Measurements from ENCODE around the gene ITGB6. TPM values are rescaled to one million over a fixed set of nuclear protein-coding genes. Genes with fewer than 3 reads are reported as not detected.
A peak's percentile ranks its signal among the peaks of the same experiment; 100 is the strongest.

The ITGB6 gene
- total and polyA plus RNA-seq, 8 donors, result 2.3 to 49.6 (median 8.3) TPM

DNA sequence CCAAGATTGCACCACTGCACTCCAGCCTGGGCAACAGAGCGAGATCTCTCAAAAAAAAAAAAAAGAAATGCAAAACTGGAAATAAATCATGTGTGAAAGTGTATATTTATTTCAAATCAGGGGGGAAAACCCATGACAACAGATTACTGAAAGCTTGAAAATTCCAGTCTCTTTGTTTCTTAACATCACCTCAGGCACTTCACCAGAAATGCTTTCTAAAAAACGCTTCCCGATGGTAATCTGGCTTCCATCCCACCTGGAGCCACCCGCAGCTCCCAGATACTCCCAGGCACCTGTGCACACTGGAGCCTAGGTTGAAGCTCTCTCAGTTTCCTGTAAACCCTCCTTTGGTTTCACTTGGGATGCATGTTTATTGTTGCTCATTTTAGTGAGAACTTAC is 7.2 kb upstream of the ITGB6 start:
- Histone ChIP-seq H3K4me1 (peaks cover 15 to 47% (median 21%) of the 10 kb centered on the region in 4 donors), H3K4me3 (no peak overlapping the region), H3K36me3 (no peaks in the 10 kb centered on the region), H3K9me3 (no peaks in the 10 kb centered on the region), H3K27me3 (no peaks in the 10 kb centered on the region), H3K27ac (peak overlapping the region in 4 of 5 donors; percentile 63 to 84 (median 75))
- DNase-seq, result no peak
- TF ChIP-seq POLR2A (IDR thresholded peaks at IDR 0.05), result no peak
- TF ChIP-seq CTCF (IDR thresholded peaks at IDR 0.05), result no peak
- no peak for TF ChIP-seq EP300 (IDR thresholded peaks at IDR 0.05)
- TF ChIP-seq POLR2AphosphoS5 (IDR thresholded peaks at IDR 0.05), result no peak
- 66 to 90% (median 74%) methylated on average over 4 of the region's 4 CpGs for WGBS, 5 donors
- intact Hi-C loops (cut with DNase I; ENCODE audit: low total_unique reads), result no loop called here

- peaks cover 15 to 47% (median 21%) of the 10 kb centered on the region in 4 donors for H3K4me1 ChIP-seq
- H3K27ac ChIP-seq, result peak overlapping the region in 4 of 5 donors; percentile 17 to 84 (median 59)
- WGBS, 5 donors, result 90 to 99% (median 98%) methylated on average over 4 of the region's 4 CpGs
- H3K4me3 ChIP-seq, result no peak overlapping the region
- no peaks in the 10 kb centered on the region for H3K36me3 ChIP-seq
- H3K9me3 ChIP-seq, result no peaks in the 10 kb centered on the region
- intact Hi-C loops (cut with DNase I; ENCODE audit: low total_unique reads), result no loop called here
- TF ChIP-seq EP300 (IDR thresholded peaks at IDR 0.05) (no peak), POLR2A (IDR thresholded peaks at IDR 0.05) (no peak), POLR2AphosphoS5 (IDR thresholded peaks at IDR 0.05) (no peak), CTCF (IDR thresholded peaks at IDR 0.05) (no peak)
- DNase-seq, result no peak
- H3K27me3 ChIP-seq, result no peaks in the 10 kb centered on the region
Measured at GRCh38 chr2:160206436-160206835, 6.4 kb upstream of the ITGB6 start.

DNA sequence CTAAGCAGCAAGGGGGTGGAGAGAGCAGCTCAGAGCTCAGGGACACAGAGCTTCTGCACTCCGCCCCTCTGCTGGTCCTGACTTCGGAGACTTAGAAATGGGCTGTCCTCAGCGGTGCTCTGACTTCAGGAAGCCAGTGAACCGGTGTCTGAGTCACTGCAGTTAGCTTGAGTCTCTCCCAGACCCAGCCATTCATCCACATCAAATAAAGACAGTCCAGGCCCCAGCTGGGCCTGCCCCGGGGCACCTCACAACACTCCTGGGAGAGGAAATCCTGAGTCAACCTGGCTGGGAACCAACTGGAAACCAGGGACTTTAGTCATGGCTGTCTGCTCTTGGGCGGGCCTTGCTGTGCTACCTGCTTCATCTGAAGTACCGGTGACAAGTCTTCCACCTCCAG is 5.4 kb upstream of the ITGB6 start:
- H3K9me3 ChIP-seq, result no peaks in the 10 kb centered on the region
- H3K27me3 ChIP-seq, result no peaks in the 10 kb centered on the region
- H3K27ac ChIP-seq, result peak overlapping the region; percentile 38 to 84 (median 65)
- no peaks in the 10 kb centered on the region for H3K36me3 ChIP-seq
- H3K4me1 ChIP-seq, result peaks cover 15 to 42% (median 21%) of the 10 kb centered on the region in 4 donors
- WGBS, 5 donors, result 39 to 63% (median 49%) methylated on average over 2 to 7 of the region's 7 CpGs
- no peak overlapping the region for H3K4me3 ChIP-seq
- DNase-seq, result peak; percentile 61 to 85
- TF ChIP-seq POLR2AphosphoS5 (IDR thresholded peaks at IDR 0.05), result peak in 2 of 3 donors; percentile 60 to 85
- TF ChIP-seq CTCF (IDR thresholded peaks at IDR 0.05), result no peak
- intact Hi-C loops (cut with DNase I; ENCODE audit: low total_unique reads), result no loop called here

DNA sequence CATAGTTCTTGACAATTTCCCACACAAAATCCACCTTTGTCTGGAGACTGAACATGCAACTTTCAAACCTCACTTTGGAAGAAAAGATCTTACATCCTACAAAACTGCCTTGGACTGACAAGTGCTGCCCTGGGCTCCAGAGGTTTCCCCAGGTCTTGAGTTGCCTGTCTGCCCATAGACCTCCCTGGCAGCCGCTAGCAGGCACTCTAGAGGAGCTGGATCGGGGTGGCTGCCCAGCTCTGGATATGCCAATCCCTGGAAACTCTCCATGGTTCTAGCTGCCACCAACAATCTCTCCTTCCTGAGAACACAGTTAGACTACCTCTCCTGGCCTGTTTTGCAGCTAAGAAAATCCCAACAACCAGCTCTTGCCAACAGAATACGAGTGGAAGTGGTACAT is 3.4 kb upstream of the ITGB6 start:
- WGBS, 5 donors, result 57 to 64% (median 61%) methylated on average over 3 of the region's 3 CpGs
- DNase-seq, result no peak
- H3K4me1 ChIP-seq, result peaks cover 6 to 22% (median 10%) of the 10 kb centered on the region in 4 donors
- no peak overlapping the region for H3K27ac ChIP-seq
- no peaks in the 10 kb centered on the region for H3K9me3 ChIP-seq
- no peak overlapping the region for H3K4me3 ChIP-seq
- H3K36me3 ChIP-seq, result no peaks in the 10 kb centered on the region
- no peaks in the 10 kb centered on the region for H3K27me3 ChIP-seq
- intact Hi-C loops (cut with DNase I; ENCODE audit: low total_unique reads), result no loop called here
- no peak for TF ChIP-seq EP300 (IDR thresholded peaks at IDR 0.05)
- no peak for TF ChIP-seq POLR2A (IDR thresholded peaks at IDR 0.05)
- no peak for TF ChIP-seq CTCF (IDR thresholded peaks at IDR 0.05)
- TF ChIP-seq POLR2AphosphoS5 (IDR thresholded peaks at IDR 0.05), result no peak

Data from stomach (tissue), 9 donors.